Left lobe of liver (tissue), 2 donors: ENCODE data around the gene RALGAPB. TPM values are rescaled to one million over a fixed set of nuclear protein-coding genes. Genes with fewer than 3 reads are reported as not detected.
"Not testable (repeated sequence)": the region's sequence is repeated elsewhere in the genome, so short reads cannot be mapped to it uniquely, and the experiment has no call there.

ENCODE experiments used
- ATAC-seq: fragments of 200-7000 bp; cut with Tn5 transposase; one replicate; pipeline ENCODE4 v1.9.1; 2020; ENCODE audit warnings: mild to moderate bottlenecking, moderate library complexity
- DNase-seq: peaks from one replicate; pipeline ENCODE4 v3.0.0-alpha.2; 2020; ENCODE audit warnings: low spot score
- total RNA-seq: library from RNA; stranded (reverse); gene quantifications from one replicate; pipeline ENCODE4 v1.2.1, GENCODE V29; 2021
- donor health status: DM: no; HTN: no; CAD: no; lungs with moderate emphysema.
- donor health status: DM: no; HTN: yes; CAD: no.

Gene RALGAPB
- total RNA-seq, 1 donor from 2014 or later, result 9.2 TPM

GRCh38 chr20:38446441-38447209, 26.0 kb upstream of the RALGAPB start:
- peak; percentile 92 for DNase-seq
- ATAC-seq, result peak; percentile 93

- DNase-seq, result no peak
- peak; percentile 3 for ATAC-seq
Observed at GRCh38 chr20:38447251-38447661, 25.4 kb upstream of the RALGAPB start.

GRCh38 chr20:38447931-38448675, 24.5 kb upstream of the RALGAPB start:
- DNase-seq (peak; percentile 53), ATAC-seq (peak; percentile 65)

- ATAC-seq (no peak), DNase-seq (no peak)
Observed at GRCh38 chr20:38449046-38449445, 23.6 kb upstream of the RALGAPB start.

GRCh38 chr20:38450412-38450975, 22.1 kb upstream of the RALGAPB start:
- no peak for ATAC-seq

GRCh38 chr20:38452880-38453624, 19.6 kb upstream of the RALGAPB start:
- ATAC-seq, result no peak

More at GRCh38 chr20:38450412-38450975, 22.1 kb upstream of the RALGAPB start:
- no peak for DNase-seq

GRCh38 chr20:38453941-38454340, 18.7 kb upstream of the RALGAPB start:
- DNase-seq (no peak), ATAC-seq (no peak)

More at GRCh38 chr20:38452880-38453624, 19.6 kb upstream of the RALGAPB start:
- no peak for DNase-seq

GRCh38 chr20:38454556-38455473, 17.8 kb upstream of the RALGAPB start:
- ATAC-seq (no peak), DNase-seq (no peak)

GRCh38 chr20:38458314-38458713, 14.3 kb upstream of the RALGAPB start:
- DNase-seq (no peak), ATAC-seq (no peak)

- DNase-seq, result no peak
- ATAC-seq, result peak; percentile 85
Observed at GRCh38 chr20:38460040-38460623, 12.5 kb upstream of the RALGAPB start.

- not testable (repeated sequence) for DNase-seq, ATAC-seq
Observed at GRCh38 chr20:38460631-38461030, 12.0 kb upstream of the RALGAPB start.

- not testable (repeated sequence) for ATAC-seq, DNase-seq
Observed at GRCh38 chr20:38461167-38461566, 11.5 kb upstream of the RALGAPB start.

GRCh38 chr20:38461569-38461968, 11.1 kb upstream of the RALGAPB start:
- DNase-seq, result not testable (repeated sequence)

GRCh38 chr20:38466171-38466570, 6.5 kb upstream of the RALGAPB start:
- DNase-seq (no peak), ATAC-seq (no peak)

More at GRCh38 chr20:38461569-38461968, 11.1 kb upstream of the RALGAPB start:
- ATAC-seq, result not testable (repeated sequence)

GRCh38 chr20:38466983-38467382, 5.7 kb upstream of the RALGAPB start:
- no peak for ATAC-seq
- DNase-seq, result no peak

- DNase-seq (no peak), ATAC-seq (no peak)
Observed at GRCh38 chr20:38471245-38471644, 1.4 kb upstream of the RALGAPB start.

- DNase-seq (no peak), ATAC-seq (peak; percentile 16)
Observed at GRCh38 chr20:38471987-38472512, 593 bp upstream of the RALGAPB start.

- DNase-seq (no peak), ATAC-seq (peak; percentile 19)
Observed at GRCh38 chr20:38473367-38473795, 738 bp downstream of the RALGAPB start.

GRCh38 chr20:38477747-38478146, 5.1 kb downstream of the RALGAPB start:
- no peak for DNase-seq
- no peak for ATAC-seq
